Measurements from ENCODE around the gene S100A11. TPM values are rescaled to one million over a fixed set of nuclear protein-coding genes. Genes with fewer than 3 reads are reported as not detected.

Gene S100A11
- total RNA-seq, 2 experiments from 2014 or later, result 229 to 235 TPM

GRCh38 chr1:151998611-151999362, 38.0 kb downstream of the S100A11 start:
- CTCF ChIA-PET, result interaction anchor here (0.5 to 11.0 kb wide), 15 partner anchors 10 to 419 kb away, joined by 3 to 233 read pairs (median 5); no protein-coding TSS in a partner anchor
- Mint-ChIP-seq H3K27ac (no peak overlapping the region), H3K9me3 (no peaks in the 10 kb centered on the region), H3K4me1 (ENCODE audit: low read depth) (peaks cover 8% of the 10 kb centered on the region), H3K4me3 (no peak overlapping the region), H3K36me3 (ENCODE audit: low read depth) (no peaks in the 10 kb centered on the region), H3K27me3 (ENCODE audit: low read depth) (no peaks in the 10 kb centered on the region)
- intact Hi-C loops (cut with micrococcal nuclease), result no loop called here
- no peak for DNase-seq

- CTCF ChIA-PET, result interaction anchor here (1.5 to 11.0 kb wide), 3 partner anchors 28 to 63 kb away, joined by 5 to 233 read pairs (median 206); no protein-coding TSS in a partner anchor
- intact Hi-C loops (cut with micrococcal nuclease), result loop anchor here (1.0 kb wide), 3 partner anchors 29 to 108 kb away; no protein-coding TSS in a partner anchor
- Mint-ChIP-seq H3K4me3 (no peak overlapping the region), H3K4me1 (ENCODE audit: low read depth) (peaks cover 16% of the 10 kb centered on the region), H3K36me3 (ENCODE audit: low read depth) (no peaks in the 10 kb centered on the region), H3K9me3 (no peaks in the 10 kb centered on the region), H3K27me3 (ENCODE audit: low read depth) (no peaks in the 10 kb centered on the region), H3K27ac (no peak overlapping the region)
- DNase-seq, result no peak
These were observed 39.6 kb downstream of the S100A11 start for GRCh38 chr1:151997284-151997570.

GRCh38 chr1:151995774-151996173, 41.0 kb downstream of the S100A11 start:
- no peak for DNase-seq
- Mint-ChIP-seq H3K27me3 (ENCODE audit: low read depth) (no peaks in the 10 kb centered on the region), H3K4me3 (no peak overlapping the region), H3K27ac (no peak overlapping the region), H3K4me1 (ENCODE audit: low read depth) (peaks cover 27% of the 10 kb centered on the region), H3K36me3 (ENCODE audit: low read depth) (peaks cover 1% of the 10 kb centered on the region), H3K9me3 (no peaks in the 10 kb centered on the region)
- intact Hi-C loops (cut with micrococcal nuclease), result no loop called here
- CTCF ChIA-PET, result interaction anchor here (0.6 to 11.0 kb wide), 11 partner anchors 8 to 1700 kb away, joined by 3 to 233 read pairs (median 4); no protein-coding TSS in a partner anchor

GRCh38 chr1:151994956-151995355, 41.8 kb downstream of the S100A11 start:
- Mint-ChIP-seq H3K27me3 (ENCODE audit: low read depth) (no peaks in the 10 kb centered on the region), H3K9me3 (no peaks in the 10 kb centered on the region), H3K36me3 (ENCODE audit: low read depth) (peaks cover 1% of the 10 kb centered on the region), H3K4me1 (ENCODE audit: low read depth) (peaks cover 33% of the 10 kb centered on the region), H3K27ac (no peak overlapping the region), H3K4me3 (no peak overlapping the region)
- DNase-seq, result no peak
- CTCF ChIA-PET, result interaction anchor here (1.1 to 11.0 kb wide), 3 partner anchors 11 to 60 kb away, joined by 3 to 233 read pairs (median 63); no protein-coding TSS in a partner anchor
- intact Hi-C loops (cut with micrococcal nuclease), result no loop called here

GRCh38 chr1:151993734-151994496, 42.9 kb downstream of the S100A11 start, which contains the start of gene S100A10:
Gene S100A10, minus strand, starts transcription at chr1:151993859. Its CDS starts 7,629 bp downstream, at chr1:151986230.
- CTCF ChIA-PET, result interaction anchor here (0.9 to 11.0 kb wide), 4 partner anchors 10 to 59 kb away, joined by 3 to 233 read pairs (median 33); no protein-coding TSS in a partner anchor
- H3K4me1 Mint-ChIP-seq (ENCODE audit: low read depth), result peaks cover 43% of the 10 kb centered on the region

GRCh38 chr1:151993084-151993733, 43.6 kb downstream of the S100A11 start:
- CTCF ChIA-PET, result interaction anchor here (0.9 to 11.0 kb wide), 3 partner anchors 17 to 59 kb away, joined by 3 to 233 read pairs (median 63); no protein-coding TSS in a partner anchor
- DNase-seq, result peak; percentile 38
- Mint-ChIP-seq H3K4me3 (peak overlapping the region; percentile 94), H3K4me1 (ENCODE audit: low read depth) (peaks cover 50% of the 10 kb centered on the region), H3K36me3 (ENCODE audit: low read depth) (peaks cover 1% of the 10 kb centered on the region), H3K27me3 (ENCODE audit: low read depth) (no peaks in the 10 kb centered on the region), H3K9me3 (no peaks in the 10 kb centered on the region), H3K27ac (peak overlapping the region; percentile 92)
- intact Hi-C loops (cut with micrococcal nuclease), result loop anchor here (1.0 kb wide), 2 partner anchors 9 to 20 kb away; no protein-coding TSS in a partner anchor

More at GRCh38 chr1:151993734-151994496, 42.9 kb downstream of the S100A11 start, which contains the start of gene S100A10:
- intact Hi-C loops (cut with micrococcal nuclease), result loop anchor here (1.0 kb wide), 2 partner anchors 10 to 21 kb away; no protein-coding TSS in a partner anchor
- H3K27me3 Mint-ChIP-seq (ENCODE audit: low read depth), result no peaks in the 10 kb centered on the region
- peaks cover 1% of the 10 kb centered on the region for H3K36me3 Mint-ChIP-seq (ENCODE audit: low read depth)
- no peaks in the 10 kb centered on the region for H3K9me3 Mint-ChIP-seq
- DNase-seq, result peak; percentile 73
- H3K27ac Mint-ChIP-seq, result peak within 1 kb of the TSS; percentile 92
- H3K4me3 Mint-ChIP-seq, result peak within 1 kb of the TSS; percentile 94

- intact Hi-C loops (cut with micrococcal nuclease), result loop anchor here (1.0 kb wide), 2 partner anchors 8 to 19 kb away; no protein-coding TSS in a partner anchor
- Mint-ChIP-seq H3K9me3 (no peaks in the 10 kb centered on the region), H3K27me3 (ENCODE audit: low read depth) (no peaks in the 10 kb centered on the region), H3K4me1 (ENCODE audit: low read depth) (peaks cover 54% of the 10 kb centered on the region), H3K4me3 (peak overlapping the region; percentile 94), H3K27ac (peak overlapping the region; percentile 92), H3K36me3 (ENCODE audit: low read depth) (peaks cover 5% of the 10 kb centered on the region)
- no peak for DNase-seq
- CTCF ChIA-PET, result interaction anchor here (0.5 to 6.1 kb wide), 4 partner anchors 8 to 541 kb away, joined by 3 to 63 read pairs (median 5); no protein-coding TSS in a partner anchor
These were observed 44.3 kb downstream of the S100A11 start for GRCh38 chr1:151992303-151993083.

GRCh38 chr1:151991663-151992302, 45.0 kb downstream of the S100A11 start:
- no peak for DNase-seq
- intact Hi-C loops (cut with micrococcal nuclease), result no loop called here
- H3K27me3 Mint-ChIP-seq (ENCODE audit: low read depth), result no peaks in the 10 kb centered on the region
- H3K36me3 Mint-ChIP-seq (ENCODE audit: low read depth), result peaks cover 5% of the 10 kb centered on the region
- H3K27ac Mint-ChIP-seq, result no peak overlapping the region
- peaks cover 54% of the 10 kb centered on the region for H3K4me1 Mint-ChIP-seq (ENCODE audit: low read depth)
- CTCF ChIA-PET, result interaction anchor here (0.7 to 6.1 kb wide), 4 partner anchors 9 to 23 kb away, joined by 3 to 63 read pairs (median 4); no protein-coding TSS in a partner anchor
- no peaks in the 10 kb centered on the region for H3K9me3 Mint-ChIP-seq
- H3K4me3 Mint-ChIP-seq, result peak overlapping the region; percentile 94

GRCh38 chr1:151990856-151991198, 46.0 kb downstream of the S100A11 start:
- no peak for DNase-seq
- Mint-ChIP-seq H3K27ac (no peak overlapping the region), H3K4me3 (no peak overlapping the region), H3K36me3 (ENCODE audit: low read depth) (peaks cover 12% of the 10 kb centered on the region), H3K4me1 (ENCODE audit: low read depth) (peaks cover 59% of the 10 kb centered on the region), H3K9me3 (no peaks in the 10 kb centered on the region), H3K27me3 (ENCODE audit: low read depth) (no peaks in the 10 kb centered on the region)
- CTCF ChIA-PET, result interaction anchor here (1.2 to 6.1 kb wide), 4 partner anchors 10 to 22 kb away, joined by 6 to 63 read pairs (median 12); no protein-coding TSS in a partner anchor
- intact Hi-C loops (cut with micrococcal nuclease), result no loop called here

GRCh38 chr1:151990058-151990855, 46.5 kb downstream of the S100A11 start:
- H3K27me3 Mint-ChIP-seq (ENCODE audit: low read depth), result no peaks in the 10 kb centered on the region
- H3K27ac Mint-ChIP-seq, result no peak overlapping the region
- no peak overlapping the region for H3K4me3 Mint-ChIP-seq
- no peak for DNase-seq
- CTCF ChIA-PET, result interaction anchor here (1.1 to 3.2 kb wide), 4 partner anchors 11 to 55 kb away, joined by 3 to 18 read pairs (median 7); no protein-coding TSS in a partner anchor
- peaks cover 16% of the 10 kb centered on the region for H3K36me3 Mint-ChIP-seq (ENCODE audit: low read depth)
- H3K4me1 Mint-ChIP-seq (ENCODE audit: low read depth), result peaks cover 63% of the 10 kb centered on the region
- intact Hi-C loops (cut with micrococcal nuclease), result no loop called here
- H3K9me3 Mint-ChIP-seq, result no peaks in the 10 kb centered on the region
